Neuron (in vitro differentiated cells): ENCODE results near the gene MYO3B.

Experiments
- H2AFZ ChIP-seq: one replicate; pipeline ENCODE4 v1.6.1; 2013; ENCODE audit warnings: low read depth, mild to moderate bottlenecking, inconsistent platforms, low read length, moderate library complexity
- H3K27me3 ChIP-seq: one replicate; pipeline ENCODE4 v1.6.1; 2013; ENCODE audit warnings: low read length; ENCODE audit not compliant: insufficient read depth
- H3K36me3 ChIP-seq: one replicate; pipeline ENCODE4 v1.6.1; 2013; ENCODE audit warnings: low read length; ENCODE audit not compliant: insufficient read depth
- H3K4me1 ChIP-seq: one replicate; pipeline ENCODE4 v1.6.1; 2013; ENCODE audit warnings: low read length; ENCODE audit not compliant: insufficient read depth
- H3K4me3 ChIP-seq: 2 replicates; pipeline ENCODE4 v1.5.1; 2013; ENCODE audit warnings: mild to moderate bottlenecking, low read length, moderate library complexity
- H3K9me3 ChIP-seq: one replicate; pipeline ENCODE4 v1.6.1; 2013; ENCODE audit warnings: low read length

Gene MYO3B

DNA sequence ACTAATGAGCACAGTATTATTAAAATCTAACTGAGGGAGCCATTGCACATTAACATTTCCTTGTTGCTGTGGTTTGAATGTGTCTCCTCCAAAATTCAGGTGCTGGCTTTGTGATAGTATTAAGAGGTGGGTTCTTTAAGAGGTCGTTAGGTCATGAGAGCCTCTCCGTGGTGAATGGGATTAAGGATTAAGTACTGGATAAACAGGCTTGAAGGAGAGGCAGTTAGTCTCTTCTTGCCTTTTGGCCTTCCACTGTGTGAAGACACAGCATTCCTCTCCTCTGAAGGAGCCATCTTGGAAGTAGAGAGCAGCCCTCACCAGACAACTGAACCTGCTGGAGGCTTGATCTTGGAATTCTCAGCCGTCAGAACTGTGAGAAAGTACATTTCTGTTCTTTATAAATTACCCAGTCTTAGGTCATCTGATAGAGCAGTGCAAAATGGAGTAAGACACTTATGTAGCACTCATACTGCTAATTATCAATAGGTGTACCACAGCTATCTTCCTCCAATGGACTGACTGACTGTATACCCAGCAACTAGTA lies 182.7 kb downstream of the MYO3B start:
- Histone ChIP-seq H3K4me1 (peaks cover 3% of the 10 kb centered on the region), H3K36me3 (no peaks in the 10 kb centered on the region), H2AFZ (no peak overlapping the region), H3K4me3 (no peak overlapping the region), H3K27me3 (peaks cover 10% of the 10 kb centered on the region), H3K9me3 (no peaks in the 10 kb centered on the region)

DNA sequence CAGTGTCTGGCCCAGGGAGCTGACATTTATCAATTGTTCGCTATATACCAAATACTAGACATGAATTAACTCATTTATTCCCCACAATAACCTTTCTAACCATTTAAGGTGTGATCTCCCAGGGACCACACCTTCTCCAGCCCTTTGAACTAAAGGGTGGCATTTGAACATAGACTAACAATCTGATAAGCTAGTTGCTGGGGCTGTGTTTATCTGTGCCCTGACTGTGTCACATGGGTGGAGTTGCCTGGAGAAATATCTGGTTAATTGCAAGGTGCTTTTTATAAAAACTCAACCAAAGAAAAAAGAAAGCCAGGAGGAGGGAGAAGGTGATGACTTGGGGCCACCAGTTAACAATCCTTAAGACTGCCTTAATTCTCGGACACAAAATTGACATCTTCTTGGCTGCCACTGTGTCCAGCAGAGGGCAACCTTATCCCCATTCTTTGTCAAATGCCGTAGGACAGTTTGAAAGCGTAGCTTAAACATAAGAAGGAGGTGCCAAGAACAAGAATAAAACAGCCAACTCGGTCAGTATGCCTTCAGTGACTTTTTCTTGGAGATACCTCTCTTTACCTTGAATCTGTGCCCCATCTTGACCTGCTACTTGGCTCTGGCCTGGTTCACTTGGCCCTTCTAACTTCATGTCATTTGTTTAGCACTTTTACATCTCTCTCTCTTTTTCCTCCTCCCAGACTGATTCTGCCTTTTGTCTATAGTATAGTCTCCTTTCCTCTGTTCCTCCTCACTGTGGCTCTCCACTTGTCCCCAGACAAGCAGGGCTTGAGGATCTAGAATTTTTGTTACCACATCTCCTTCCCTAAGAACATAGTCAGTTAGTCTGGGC lies 183.4 kb downstream of the MYO3B start:
- Histone ChIP-seq H3K36me3 (no peaks in the 10 kb centered on the region), H3K4me1 (peaks cover 2% of the 10 kb centered on the region), H2AFZ (no peak overlapping the region), H3K4me3 (no peak overlapping the region), H3K9me3 (no peaks in the 10 kb centered on the region), H3K27me3 (peaks cover 13% of the 10 kb centered on the region)

DNA sequence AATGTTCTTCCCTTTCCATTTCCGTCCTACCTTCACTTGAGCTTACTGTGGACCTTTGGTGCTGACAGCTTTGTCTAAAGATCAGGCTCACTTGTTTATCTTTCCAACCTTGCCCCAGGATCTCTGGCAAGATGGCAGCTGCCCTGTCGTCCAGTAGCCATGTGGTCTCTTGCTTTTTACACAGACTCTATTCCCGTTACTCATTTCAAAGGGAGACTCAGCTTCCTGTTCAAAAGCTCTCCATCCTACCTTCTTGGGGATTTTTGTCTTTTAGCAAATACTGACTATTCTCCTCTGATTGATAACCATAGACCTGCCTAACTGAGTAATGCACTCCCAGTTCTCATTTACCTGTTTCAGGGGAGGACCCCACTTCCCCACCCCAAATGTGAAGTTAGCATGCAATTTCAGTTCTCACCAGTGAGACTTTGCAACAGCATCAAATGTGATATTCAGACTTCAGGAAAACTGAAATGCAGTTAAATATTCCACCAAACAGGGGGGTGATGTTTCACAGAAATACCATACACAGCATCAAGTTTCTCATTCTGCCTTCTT lies 184.4 kb downstream of the MYO3B start:
- peaks cover 13% of the 10 kb centered on the region for H3K27me3 ChIP-seq
- no peak overlapping the region for H3K4me3 ChIP-seq
- no peaks in the 10 kb centered on the region for H3K36me3 ChIP-seq
- H2AFZ ChIP-seq, result no peak overlapping the region
- H3K9me3 ChIP-seq, result no peaks in the 10 kb centered on the region
- H3K4me1 ChIP-seq, result peaks cover 2% of the 10 kb centered on the region

DNA sequence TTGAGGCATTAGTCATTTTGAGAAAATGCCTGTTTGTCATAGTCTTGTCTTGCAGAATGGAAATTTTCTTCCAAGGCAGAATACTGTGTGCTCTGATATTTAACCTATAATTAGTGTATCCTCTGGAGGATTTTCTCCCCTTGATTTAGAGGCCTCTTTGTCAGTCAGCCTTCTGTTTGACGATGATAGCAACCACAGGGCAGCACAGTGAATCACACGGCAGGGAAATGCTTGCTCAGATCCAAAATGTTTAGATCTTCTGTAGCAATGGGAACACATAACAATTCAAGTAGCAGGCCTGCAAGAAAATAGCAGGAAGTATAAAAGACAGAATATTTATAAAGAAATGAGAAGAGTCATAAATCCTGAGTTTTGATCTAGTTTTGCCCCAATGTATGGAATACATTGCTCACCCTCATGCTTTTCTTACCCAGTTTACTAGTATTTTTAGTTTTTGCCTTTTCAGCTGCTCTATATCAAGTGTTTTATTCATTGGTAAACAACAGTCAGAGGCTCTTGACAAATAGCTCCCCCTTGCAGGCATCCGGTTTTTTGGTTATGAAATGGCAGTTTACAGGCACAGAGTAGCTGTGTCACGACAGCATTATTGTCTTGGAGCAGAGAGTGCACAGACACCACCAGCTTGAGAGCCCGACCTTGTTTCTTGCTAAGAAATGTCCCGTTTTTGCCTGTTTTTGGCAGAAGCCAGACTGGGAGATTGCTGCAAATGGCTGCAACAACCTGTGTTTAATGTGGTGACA lies 185.1 kb downstream of the MYO3B start:
- H3K27me3 ChIP-seq, result peaks cover 16% of the 10 kb centered on the region
- H3K9me3 ChIP-seq, result no peaks in the 10 kb centered on the region
- no peaks in the 10 kb centered on the region for H3K36me3 ChIP-seq
- no peak overlapping the region for H2AFZ ChIP-seq
- H3K4me1 ChIP-seq, result peaks cover 2% of the 10 kb centered on the region
- H3K4me3 ChIP-seq, result no peak overlapping the region

DNA sequence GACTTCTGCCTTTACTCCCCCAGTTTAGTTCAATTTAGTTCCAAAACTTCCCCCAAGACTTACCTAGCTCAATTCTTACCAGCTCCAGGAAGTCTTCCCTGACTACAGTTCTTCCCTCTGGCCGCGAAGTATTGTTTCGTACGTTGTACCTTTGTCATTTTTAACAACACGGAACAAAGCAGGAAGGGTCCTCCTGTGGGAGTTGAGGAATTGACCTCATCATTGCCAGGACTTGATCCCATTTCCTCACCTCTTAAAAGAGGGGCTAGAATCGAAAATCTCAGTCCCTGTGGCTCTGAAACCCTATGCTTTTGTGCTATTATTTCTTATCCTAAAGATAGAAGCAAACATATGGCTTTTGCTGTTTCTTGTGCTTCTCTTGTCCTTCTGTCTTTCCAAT lies 187.1 kb downstream of the MYO3B start:
- peaks cover 2% of the 10 kb centered on the region for H3K4me1 ChIP-seq
- H3K27me3 ChIP-seq, result peaks cover 20% of the 10 kb centered on the region

DNA sequence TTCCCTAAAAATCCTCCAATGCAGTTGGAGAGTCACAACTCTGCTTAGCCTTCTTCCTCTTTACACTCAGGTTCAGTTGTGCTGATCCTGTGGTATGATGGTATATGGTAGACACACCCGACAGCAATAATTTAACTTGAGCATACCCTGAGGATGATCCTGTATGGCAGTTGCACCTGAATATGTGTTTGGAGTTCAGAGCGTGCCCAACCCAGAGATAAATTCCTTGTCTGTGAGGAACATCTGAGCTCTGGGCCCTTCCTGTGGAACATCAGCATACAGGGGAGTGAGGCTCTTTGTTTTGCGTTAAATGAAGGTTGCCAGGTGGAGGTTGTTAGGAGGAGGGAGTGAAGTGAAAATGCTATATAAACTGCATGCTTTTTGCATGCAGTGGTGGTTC lies 187.7 kb downstream of the MYO3B start:
- no peaks in the 10 kb centered on the region for H3K9me3 ChIP-seq
- H3K36me3 ChIP-seq, result no peaks in the 10 kb centered on the region
- H3K4me1 ChIP-seq, result peaks cover 2% of the 10 kb centered on the region
- peaks cover 20% of the 10 kb centered on the region for H3K27me3 ChIP-seq
- no peak overlapping the region for H3K4me3 ChIP-seq
- no peak overlapping the region for H2AFZ ChIP-seq

More for the DNA sequence above, 187.1 kb downstream of the MYO3B start:
- Histone ChIP-seq H3K9me3 (no peaks in the 10 kb centered on the region), H3K4me3 (no peak overlapping the region), H2AFZ (no peak overlapping the region), H3K36me3 (no peaks in the 10 kb centered on the region)

DNA sequence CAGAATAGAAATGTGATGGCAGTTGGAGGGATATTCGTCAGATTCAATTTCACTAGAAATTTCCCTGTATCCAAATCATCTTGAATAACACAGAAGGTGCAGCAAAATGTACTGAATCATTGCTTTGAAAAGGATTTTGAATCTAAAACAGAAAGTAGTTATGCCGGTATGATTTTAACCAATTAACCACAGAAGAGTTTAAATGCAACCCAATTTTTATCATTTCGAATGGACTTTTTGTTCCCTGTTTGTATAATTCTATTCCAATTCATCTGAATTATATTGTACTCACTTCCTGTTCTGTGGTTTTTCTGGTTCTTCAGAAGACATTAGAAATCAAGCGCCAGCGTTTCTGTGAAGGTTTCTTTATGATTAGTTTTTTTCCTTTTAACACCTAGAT lies 190.4 kb downstream of the MYO3B start:
- peaks cover 26% of the 10 kb centered on the region for H3K27me3 ChIP-seq

DNA sequence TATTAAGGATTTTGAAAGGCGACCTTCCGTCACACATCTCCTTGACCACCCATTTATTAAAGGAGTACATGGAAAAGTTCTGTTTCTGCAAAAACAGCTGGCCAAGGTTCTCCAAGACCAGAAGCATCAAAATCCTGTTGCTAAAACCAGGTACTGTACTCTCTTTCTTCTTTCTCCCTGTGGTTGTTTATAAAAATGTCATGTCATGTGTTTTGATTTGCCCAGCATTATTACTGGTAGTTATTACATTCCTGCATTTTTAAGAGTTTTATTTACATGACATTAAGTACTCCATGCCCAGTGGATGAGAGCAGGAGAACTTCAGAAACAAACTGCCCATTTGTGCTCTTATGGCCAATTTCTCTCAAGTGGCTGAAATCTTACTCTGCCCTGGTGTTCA lies 191.3 kb downstream of the MYO3B start:
- Histone ChIP-seq H3K36me3 (no peaks in the 10 kb centered on the region), H3K4me3 (no peak overlapping the region), H3K27me3 (peaks cover 27% of the 10 kb centered on the region), H3K9me3 (no peaks in the 10 kb centered on the region), H2AFZ (no peak overlapping the region), H3K4me1 (no peaks in the 10 kb centered on the region)

More for the DNA sequence above, 190.4 kb downstream of the MYO3B start:
- Histone ChIP-seq H3K9me3 (no peaks in the 10 kb centered on the region), H3K36me3 (no peaks in the 10 kb centered on the region), H2AFZ (no peak overlapping the region), H3K4me1 (no peaks in the 10 kb centered on the region), H3K4me3 (no peak overlapping the region)

DNA sequence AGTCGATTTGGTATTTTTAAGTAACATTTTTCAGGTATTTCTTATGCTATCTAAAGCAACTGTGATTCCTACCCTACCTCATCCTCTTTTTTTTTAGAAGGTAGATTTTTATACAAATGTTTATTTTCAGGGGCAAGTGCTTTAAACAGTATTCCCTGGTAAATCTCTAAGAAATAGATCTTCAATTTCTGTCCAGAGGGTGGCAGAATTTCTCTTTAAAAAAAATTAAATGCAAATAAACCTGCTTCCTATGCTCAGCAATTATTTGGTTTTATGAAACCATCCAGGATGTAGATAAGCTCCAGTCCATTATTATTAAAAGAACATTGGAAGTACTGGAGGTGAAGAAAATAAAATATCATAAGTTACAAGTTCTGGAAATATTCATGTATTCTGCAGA lies 191.9 kb downstream of the MYO3B start:
- Histone ChIP-seq H3K36me3 (no peaks in the 10 kb centered on the region), H3K27me3 (peaks cover 21% of the 10 kb centered on the region), H3K4me3 (no peak overlapping the region), H3K4me1 (no peaks in the 10 kb centered on the region), H2AFZ (no peak overlapping the region), H3K9me3 (no peaks in the 10 kb centered on the region)

DNA sequence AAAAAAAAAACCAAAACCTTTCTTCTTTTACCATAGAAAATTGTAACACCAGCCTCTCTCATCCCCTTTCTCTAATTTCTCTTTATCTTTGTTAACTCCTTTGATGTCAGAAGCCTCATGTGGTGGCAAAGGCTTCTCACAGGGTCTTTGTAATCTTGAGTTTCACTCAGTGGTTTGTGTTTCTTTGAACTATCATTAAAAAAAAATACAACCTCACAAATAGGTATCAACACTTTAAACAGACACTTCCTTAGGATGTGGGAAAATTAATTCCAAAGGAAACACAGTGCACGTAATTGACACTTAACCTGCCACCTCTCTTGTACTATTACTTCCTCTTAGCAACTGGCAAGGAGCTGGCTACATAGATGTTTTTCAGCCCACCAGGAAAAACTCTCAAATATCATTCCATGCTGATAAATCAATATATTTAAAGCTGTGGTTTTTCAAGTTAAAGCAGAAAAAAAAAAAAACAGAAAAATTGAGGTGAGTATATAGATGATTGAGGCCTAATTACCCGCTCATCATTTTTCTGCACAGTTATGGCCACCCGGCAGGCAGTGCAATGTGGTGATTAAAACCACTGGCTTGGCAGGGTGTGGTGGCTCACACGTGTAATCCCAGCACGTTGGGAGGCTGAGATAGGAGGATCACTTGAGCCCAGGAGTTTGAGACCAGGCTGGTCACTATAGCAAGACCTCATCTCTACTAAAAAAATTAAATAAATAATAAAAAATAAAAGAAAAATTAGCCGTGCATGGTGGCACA lies 193.5 kb downstream of the MYO3B start:
- H3K4me1 ChIP-seq, result no peaks in the 10 kb centered on the region
- peaks cover 18% of the 10 kb centered on the region for H3K27me3 ChIP-seq
- no peaks in the 10 kb centered on the region for H3K9me3 ChIP-seq
- H2AFZ ChIP-seq, result no peak overlapping the region
- no peak overlapping the region for H3K4me3 ChIP-seq
- H3K36me3 ChIP-seq, result no peaks in the 10 kb centered on the region

DNA sequence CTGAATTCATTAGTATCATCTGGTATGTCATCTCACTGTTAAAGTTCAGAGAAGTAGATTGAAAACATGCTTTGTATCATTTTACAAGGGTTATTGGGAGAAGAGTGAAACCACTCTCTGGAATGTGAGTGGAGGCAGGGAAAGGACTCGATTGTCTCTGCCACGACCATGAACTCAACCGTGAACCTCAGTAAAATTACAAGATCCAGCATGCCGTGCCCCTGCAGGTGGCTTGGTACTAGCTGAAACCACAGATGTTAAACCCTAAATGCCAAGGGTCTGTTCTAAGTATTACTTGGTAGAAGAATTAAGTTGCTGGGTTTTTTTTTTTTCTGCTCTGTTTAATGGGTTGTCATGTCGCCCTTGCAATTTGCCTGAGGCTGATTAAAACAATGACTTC lies 197.2 kb downstream of the MYO3B start:
- Histone ChIP-seq H2AFZ (no peak overlapping the region), H3K27me3 (peaks cover 14% of the 10 kb centered on the region), H3K36me3 (no peaks in the 10 kb centered on the region), H3K9me3 (no peaks in the 10 kb centered on the region), H3K4me1 (no peaks in the 10 kb centered on the region), H3K4me3 (no peak overlapping the region)

DNA sequence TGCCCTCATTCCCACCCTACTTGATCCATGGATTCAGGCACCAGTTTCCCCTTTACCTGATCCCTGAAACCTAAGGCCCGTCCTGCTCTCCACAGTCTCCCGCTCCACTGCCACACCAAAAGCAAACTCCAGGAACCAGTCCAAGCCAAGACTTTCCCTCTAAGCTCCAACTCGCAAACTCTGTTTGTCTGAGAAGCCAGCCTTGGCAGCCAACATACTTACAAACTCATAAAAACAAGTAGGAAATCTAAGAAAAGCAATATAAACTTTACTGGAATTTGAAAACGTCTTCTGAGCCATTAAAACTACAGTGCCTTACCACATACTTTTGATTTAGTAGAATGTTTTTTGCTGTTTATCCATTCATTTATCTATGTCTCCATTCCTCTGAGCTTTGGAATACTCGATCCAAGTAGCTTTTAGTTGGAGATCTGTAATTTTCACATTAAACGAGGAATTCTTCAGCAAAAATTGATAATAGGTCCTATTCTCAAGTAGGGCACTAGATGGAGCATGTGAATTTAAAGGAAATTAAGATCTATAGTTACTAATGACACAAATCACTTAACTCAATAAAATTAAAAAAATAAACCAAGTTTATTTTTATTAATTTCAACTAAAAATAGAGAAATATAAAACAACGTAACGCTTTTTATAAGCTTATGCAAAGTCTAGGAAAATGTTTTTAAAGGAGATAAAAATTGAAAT lies 199.7 kb downstream of the MYO3B start:
- no peaks in the 10 kb centered on the region for H3K9me3 ChIP-seq
- H3K36me3 ChIP-seq, result no peaks in the 10 kb centered on the region
- no peak overlapping the region for H2AFZ ChIP-seq
- H3K4me3 ChIP-seq, result no peak overlapping the region
- peaks cover 12% of the 10 kb centered on the region for H3K27me3 ChIP-seq
- no peaks in the 10 kb centered on the region for H3K4me1 ChIP-seq
